HuH-7.5 (cell line): ENCODE measurements around the gene ZSCAN5B.
"Not testable (repeated sequence)": the region's sequence is repeated elsewhere in the genome, so short reads cannot be mapped to it uniquely, and the experiment has no call there.

Experiments used
- DNase-seq: peaks from one replicate; pipeline ENCODE4 v3.0.0; 2011; ENCODE audit warnings: low spot score

The ZSCAN5B gene

GRCh38 chr19:56197646-56198045 lies at the start of gene ZSCAN5B:
Gene ZSCAN5B, minus strand, starts transcription at chr19:56197783. Its CDS starts 4,731 bp downstream, at chr19:56193052.
- not testable (repeated sequence) for DNase-seq

GRCh38 chr19:56245764-56246163 lies 48.2 kb upstream of the ZSCAN5B start:
- DNase-seq: not testable (repeated sequence)

- no peak for DNase-seq
Measured at GRCh38 chr19:56245121-56245740, 47.6 kb upstream of the ZSCAN5B start.

GRCh38 chr19:56223481-56223880 lies 25.9 kb upstream of the ZSCAN5B start:
- DNase-seq: no peak

- DNase-seq: no peak
Measured at GRCh38 chr19:56222901-56223300, 25.3 kb upstream of the ZSCAN5B start.

- no peak for DNase-seq
Measured at GRCh38 chr19:56221851-56222250, 24.3 kb upstream of the ZSCAN5B start.

- DNase-seq: peak; percentile 60
Measured at GRCh38 chr19:56221442-56221841, 23.9 kb upstream of the ZSCAN5B start.

GRCh38 chr19:56218961-56219360 lies 21.4 kb upstream of the ZSCAN5B start:
- DNase-seq: no peak

- DNase-seq: peak; percentile 38
Measured at GRCh38 chr19:56217039-56217949, 19.7 kb upstream of the ZSCAN5B start.

- DNase-seq: no peak
Measured at GRCh38 chr19:56211718-56212117, 14.1 kb upstream of the ZSCAN5B start.

- not testable (repeated sequence) for DNase-seq
Measured at GRCh38 chr19:56210036-56210435, 12.5 kb upstream of the ZSCAN5B start.

- no peak for DNase-seq
Measured at GRCh38 chr19:56209091-56209490, 11.5 kb upstream of the ZSCAN5B start.

GRCh38 chr19:56207581-56207980 lies 10.0 kb upstream of the ZSCAN5B start:
- not testable (repeated sequence) for DNase-seq

- DNase-seq: no peak
Measured at GRCh38 chr19:56201973-56202372, 4.4 kb upstream of the ZSCAN5B start, which contains the start of gene ZSCAN5C. Gene ZSCAN5C, plus strand, starts transcription at chr19:56202273. Its CDS starts 3,641 bp downstream, at chr19:56205914.

- no peak for DNase-seq
Measured at GRCh38 chr19:56199687-56200086, 2.1 kb upstream of the ZSCAN5B start.

GRCh38 chr19:56193981-56194640 lies 3.5 kb downstream of the ZSCAN5B start:
- DNase-seq: no peak

- no peak for DNase-seq
Measured at GRCh38 chr19:56191711-56192110, 5.9 kb downstream of the ZSCAN5B start.

- no peak for DNase-seq
Measured at GRCh38 chr19:56191115-56191514, 6.5 kb downstream of the ZSCAN5B start.

- DNase-seq: no peak
Measured at GRCh38 chr19:56189785-56190184, 7.8 kb downstream of the ZSCAN5B start.

- DNase-seq: no peak
Measured at GRCh38 chr19:56177564-56178243, 19.9 kb downstream of the ZSCAN5B start.

GRCh38 chr19:56176881-56177280 lies 20.7 kb downstream of the ZSCAN5B start:
- no peak for DNase-seq

- not testable (repeated sequence) for DNase-seq
Measured at GRCh38 chr19:56176310-56176709, 21.3 kb downstream of the ZSCAN5B start.
